Gastroesophageal sphincter (tissue), 4 donors: Measurements from ENCODE around the gene KTN1. TPM values are rescaled to one million over a fixed set of nuclear protein-coding genes. Genes with fewer than 3 reads are reported as not detected.

Experiments used
- ATAC-seq: fragments of 150-250 bp; one replicate; pipeline ENCODE4 v1.9.1; 2016; ENCODE audit warnings: mild to moderate bottlenecking, moderate library complexity
- H3K27ac ChIP-seq, 4 donors: fragments of 200-600 bp; sonication (generic) in 3 of 4; 1 replicate in 3 of 4; 2 replicates in 1 of 4; pipeline ENCODE4 v1.5.1; 2016 to 2019
- H3K27me3 ChIP-seq: fragments of 200-600 bp; sonication (generic); one replicate; pipeline ENCODE4 v1.5.1; 2019
- H3K36me3 ChIP-seq, 2 donors: fragments of 200-600 bp; sonication (generic); one replicate each; pipeline ENCODE4 v1.5.1; 2019; ENCODE audit warnings: control low read depth in 1 of 2
- H3K4me1 ChIP-seq, 3 donors: fragments of 200-600 bp; sonication (generic); 1 replicate in 2 of 3; 2 replicates in 1 of 3; pipeline ENCODE4 v1.5.1; 2016 to 2019; ENCODE audit warnings: control low read depth in 2 of 3
- H3K4me3 ChIP-seq, 2 donors: fragments of 200-600 bp; sonication (generic); one replicate each; pipeline ENCODE4 v1.5.1; 2019; ENCODE audit warnings: mild to moderate bottlenecking in 1 of 2, moderate library complexity in 1 of 2
- H3K9me3 ChIP-seq, 3 donors: fragments of 200-600 bp; sonication (generic); one replicate each; pipeline ENCODE4 v1.5.1; 2017 to 2019; ENCODE audit warnings: control low read depth in 2 of 3
- CTCF ChIP-seq, 4 experiments: fragments of 200-600 bp in 2 of 4; fragments of 450-650 bp in 2 of 4; sonication (generic) in 1 of 4; IDR thresholded peaks; one replicate each; pipeline ENCODE4 v1.5.1; 2017 to 2019; ENCODE audit warnings: antibody characterized with exemption in 4 of 4, mild to moderate bottlenecking in 2 of 4, moderate library complexity in 2 of 4
- EP300 ChIP-seq: sonication (generic); formaldehyde crosslinking; IDR thresholded peaks from one replicate; pipeline ENCODE4 v1.6.1; 2017; ENCODE audit warnings: antibody characterized with exemption, mild to moderate bottlenecking
- POLR2A ChIP-seq, 2 donors: fragments of 450-650 bp; IDR thresholded peaks; one replicate each; pipeline ENCODE4 v1.6.1; 2017; ENCODE audit warnings: antibody characterized with exemption in 2 of 2, mild to moderate bottlenecking in 2 of 2, moderate library complexity in 1 of 2
- POLR2AphosphoS5 ChIP-seq: sonication (generic); formaldehyde crosslinking; IDR thresholded peaks from one replicate; pipeline ENCODE4 v1.6.1; 2017; ENCODE audit warnings: antibody characterized with exemption
- WGBS, 2 donors: methylation state at CpG; one replicate each; pipeline ENCODE4 v1.1.5; 2018; ENCODE audit warnings: low coverage in 1 of 2; 5-methylcytosine and 5-hydroxymethylcytosine counted together
- total RNA-seq, 4 donors: library from RNA; depleted of rRNA; stranded (reverse); fragments of >200 nt; gene quantifications; one replicate each; pipeline ENCODE4 v1.1.0, GENCODE V29; 2016

The KTN1 gene
- total RNA-seq, 4 donors from 2014 or later = 144 to 204 (median 171) TPM

- Histone ChIP-seq H3K27ac (no peak overlapping the region), H3K4me1 (no peaks in the 10 kb centered on the region)
- WGBS, 2 donors = 76 to 95% methylated on average over 4 of the region's 4 CpGs
Measured at GRCh38 chr14:55698051-55698450, 118.0 kb downstream of the KTN1 start.

DNA sequence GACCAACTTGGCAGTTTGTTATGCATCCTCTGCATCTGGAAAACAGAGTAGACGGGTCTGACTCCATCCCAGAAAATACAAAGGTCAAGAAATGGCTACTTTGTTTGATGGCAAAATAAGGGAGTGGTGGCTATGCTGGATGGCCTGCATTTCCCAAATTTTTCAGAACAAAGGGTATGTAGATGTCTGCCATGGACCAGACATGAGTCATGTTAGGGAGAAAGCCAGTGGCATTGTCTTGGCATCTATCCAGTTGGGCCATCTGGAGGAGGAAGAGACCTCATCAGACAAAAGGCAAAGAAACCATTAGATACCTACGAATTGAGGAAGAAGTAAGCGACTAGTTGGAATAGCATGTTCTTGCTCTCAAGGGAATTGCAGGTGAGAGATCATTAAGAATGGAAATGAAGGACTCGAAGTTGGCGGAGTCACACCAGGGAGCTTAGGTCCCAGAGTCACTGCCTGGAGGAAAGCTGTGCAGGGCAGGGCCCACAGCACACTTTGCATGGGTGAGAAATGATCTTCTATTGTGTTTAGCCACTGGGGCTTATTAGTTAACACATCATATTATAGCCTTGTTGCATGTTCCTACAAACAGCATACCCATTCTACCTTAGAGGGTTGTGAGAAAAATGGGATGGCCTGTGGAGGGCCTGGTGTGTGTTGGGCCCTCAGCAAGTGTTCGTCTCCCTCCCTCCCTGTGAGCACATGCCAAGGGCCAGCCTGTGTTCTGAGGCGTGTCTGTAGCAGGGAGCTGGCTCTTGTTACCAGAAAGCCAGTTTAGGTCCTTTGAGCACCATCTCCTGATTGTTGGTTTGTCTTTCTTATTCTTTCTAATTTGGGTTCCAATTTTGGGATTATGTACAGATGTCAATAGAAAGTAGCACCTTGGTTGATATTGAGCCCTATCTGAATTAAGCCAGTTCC lies 119.4 kb downstream of the KTN1 start:
- no peak for ATAC-seq
- 82 to 96% methylated on average over 5 to 7 of the region's 7 CpGs for WGBS, 2 donors

More at GRCh38 chr14:55698051-55698450, 118.0 kb downstream of the KTN1 start:
- Histone ChIP-seq H3K36me3 (peaks cover 0 to 23% of the 10 kb centered on the region in 2 donors), H3K4me3 (no peak overlapping the region), H3K27me3 (no peaks in the 10 kb centered on the region), H3K9me3 (no peaks in the 10 kb centered on the region)
- no peak for ATAC-seq
- TF ChIP-seq CTCF (IDR thresholded peaks at IDR 0.05) (no peak), POLR2AphosphoS5 (no peak), POLR2A (IDR thresholded peaks at IDR 0.05) (no peak), EP300 (no peak)

GRCh38 chr14:55701638-55702037 lies 121.6 kb downstream of the KTN1 start:
- peaks cover 0 to 24% of the 10 kb centered on the region in 2 donors for H3K36me3 ChIP-seq
- H3K27ac ChIP-seq = no peak overlapping the region
- WGBS, 2 donors = 100% methylated on average over 1 of the region's 1 CpG; no CpG with 5 or more reads in 1 of the 2 donors
- no peaks in the 10 kb centered on the region for H3K27me3 ChIP-seq
- ATAC-seq = no peak
- H3K9me3 ChIP-seq = no peaks in the 10 kb centered on the region
- no peaks in the 10 kb centered on the region for H3K4me1 ChIP-seq
- H3K4me3 ChIP-seq = no peak overlapping the region
- TF ChIP-seq POLR2A (IDR thresholded peaks at IDR 0.05) (no peak), CTCF (IDR thresholded peaks at IDR 0.05) (no peak), EP300 (no peak), POLR2AphosphoS5 (no peak)

More for the DNA sequence above, 119.4 kb downstream of the KTN1 start:
- Histone ChIP-seq H3K4me1 (no peaks in the 10 kb centered on the region), H3K9me3 (no peaks in the 10 kb centered on the region), H3K36me3 (peaks cover 0 to 14% of the 10 kb centered on the region in 2 donors), H3K27ac (no peak overlapping the region), H3K27me3 (no peaks in the 10 kb centered on the region), H3K4me3 (no peak overlapping the region)
- no peak for TF ChIP-seq CTCF (IDR thresholded peaks at IDR 0.05)
- TF ChIP-seq EP300 = no peak
- TF ChIP-seq POLR2AphosphoS5 = no peak
- no peak for TF ChIP-seq POLR2A (IDR thresholded peaks at IDR 0.05)

DNA sequence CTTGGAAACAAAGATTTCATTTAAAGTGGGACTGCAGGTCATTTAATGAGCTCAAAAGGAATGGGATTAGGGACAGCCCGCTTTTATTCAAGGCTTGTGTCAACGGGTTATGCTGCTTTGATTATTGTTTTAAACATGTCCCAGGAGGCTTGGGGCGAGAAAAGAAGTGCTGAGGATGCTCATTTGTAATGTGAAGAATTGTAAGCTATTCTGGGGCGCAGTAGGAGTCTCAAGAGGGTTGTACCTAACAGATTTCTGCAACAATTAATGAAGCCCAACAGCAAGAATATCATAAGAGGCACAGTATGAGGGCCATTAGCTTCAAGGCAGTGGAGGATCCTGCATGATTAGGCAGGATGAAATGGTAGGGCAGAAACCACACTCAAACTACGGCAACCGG lies 122.5 kb downstream of the KTN1 start:
- TF ChIP-seq CTCF (IDR thresholded peaks at IDR 0.05) (no peak), EP300 (no peak), POLR2AphosphoS5 (no peak), POLR2A (IDR thresholded peaks at IDR 0.05) (no peak)

DNA sequence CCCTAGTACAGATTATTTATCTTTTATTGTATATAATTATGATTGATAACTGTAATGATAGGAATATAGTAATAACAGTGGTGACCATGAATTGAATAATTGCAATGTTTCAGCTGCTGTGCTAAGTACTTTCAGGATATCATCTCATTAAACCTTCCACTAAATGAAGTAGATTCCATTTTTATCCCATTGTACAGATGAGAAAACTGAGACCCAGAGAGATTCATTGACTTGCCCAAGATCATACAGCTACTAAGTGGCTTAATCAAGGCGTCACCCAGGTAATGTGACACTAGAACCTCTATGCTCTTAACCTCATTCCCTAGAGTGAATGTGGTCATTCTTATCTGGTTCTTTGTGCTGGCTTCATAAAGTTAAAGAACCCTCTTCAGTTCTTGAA lies 124.6 kb downstream of the KTN1 start:
- H3K27me3 ChIP-seq = no peaks in the 10 kb centered on the region
- H3K36me3 ChIP-seq = peaks cover 0 to 18% of the 10 kb centered on the region in 2 donors
- no peak for ATAC-seq
- no peaks in the 10 kb centered on the region for H3K9me3 ChIP-seq
- TF ChIP-seq EP300 = no peak
- TF ChIP-seq CTCF (IDR thresholded peaks at IDR 0.05) = no peak
- TF ChIP-seq POLR2AphosphoS5 = no peak
- no peak for TF ChIP-seq POLR2A (IDR thresholded peaks at IDR 0.05)
- WGBS, 2 donors = 89 to 100% methylated on average over 1 of the region's 1 CpG
- no peaks in the 10 kb centered on the region for H3K4me1 ChIP-seq
- H3K4me3 ChIP-seq = no peak overlapping the region
- H3K27ac ChIP-seq = no peak overlapping the region

More for the DNA sequence above, 122.5 kb downstream of the KTN1 start:
- no peak for ATAC-seq
- no peaks in the 10 kb centered on the region for H3K4me1 ChIP-seq
- 63 to 85% methylated on average over 2 to 6 of the region's 6 CpGs for WGBS, 2 donors
- no peak overlapping the region for H3K4me3 ChIP-seq
- H3K9me3 ChIP-seq = no peaks in the 10 kb centered on the region
- H3K36me3 ChIP-seq = peaks cover 0 to 24% of the 10 kb centered on the region in 2 donors
- no peaks in the 10 kb centered on the region for H3K27me3 ChIP-seq
- H3K27ac ChIP-seq = no peak overlapping the region
